IPS-15b (cell line): ENCODE measurements around the gene NUDT22.

ENCODE experiments used
- H3K27me3 ChIP-seq: one replicate; pipeline ENCODE4 v1.6.1; 2013; ENCODE audit warnings: low read length; ENCODE audit not compliant: control insufficient read depth, insufficient read depth
- H3K36me3 ChIP-seq: one replicate; pipeline ENCODE4 v1.6.1; 2013; ENCODE audit warnings: low read length; ENCODE audit not compliant: control insufficient read depth, insufficient read depth
- H3K4me1 ChIP-seq: one replicate; pipeline ENCODE4 v1.6.1; 2013; ENCODE audit warnings: mild to moderate bottlenecking, low read length; ENCODE audit not compliant: control insufficient read depth, insufficient read depth
- H3K4me3 ChIP-seq: one replicate; pipeline ENCODE4 v1.5.1; 2013; ENCODE audit warnings: low read depth, low read length
- H3K9ac ChIP-seq: one replicate; pipeline ENCODE4 v1.6.1; 2013; ENCODE audit warnings: low read depth, mild to moderate bottlenecking, low read length
- H3K9me3 ChIP-seq: one replicate; pipeline ENCODE4 v1.6.1; 2013; ENCODE audit warnings: mild to moderate bottlenecking, low read length; ENCODE audit not compliant: control insufficient read depth, insufficient read depth

NUDT22 gene

GRCh38 chr11:64264371-64264852, 38.3 kb downstream of the NUDT22 start:
- Histone ChIP-seq H3K4me1 (no peaks in the 10 kb centered on the region), H3K27me3 (no peaks in the 10 kb centered on the region), H3K4me3 (no peak overlapping the region), H3K36me3 (peaks cover 66% of the 10 kb centered on the region), H3K9me3 (no peaks in the 10 kb centered on the region), H3K9ac (no peak overlapping the region)

GRCh38 chr11:64265176-64266160, 39.4 kb downstream of the NUDT22 start:
- Histone ChIP-seq H3K4me1 (no peaks in the 10 kb centered on the region), H3K4me3 (no peak overlapping the region), H3K9ac (no peak overlapping the region), H3K27me3 (no peaks in the 10 kb centered on the region), H3K9me3 (no peaks in the 10 kb centered on the region), H3K36me3 (peaks cover 56% of the 10 kb centered on the region)

GRCh38 chr11:64266339-64266738, 40.3 kb downstream of the NUDT22 start:
- no peak overlapping the region for H3K9ac ChIP-seq
- no peak overlapping the region for H3K4me3 ChIP-seq
- H3K36me3 ChIP-seq: peaks cover 51% of the 10 kb centered on the region
- no peaks in the 10 kb centered on the region for H3K4me1 ChIP-seq
- no peaks in the 10 kb centered on the region for H3K27me3 ChIP-seq
- no peaks in the 10 kb centered on the region for H3K9me3 ChIP-seq

- Histone ChIP-seq H3K4me3 (no peak overlapping the region), H3K36me3 (peaks cover 44% of the 10 kb centered on the region), H3K9ac (no peak overlapping the region), H3K9me3 (no peaks in the 10 kb centered on the region), H3K4me1 (no peaks in the 10 kb centered on the region), H3K27me3 (no peaks in the 10 kb centered on the region)
Measured at GRCh38 chr11:64267207-64267945, 41.3 kb downstream of the NUDT22 start.

- Histone ChIP-seq H3K36me3 (peaks cover 39% of the 10 kb centered on the region), H3K9ac (peak overlapping the region; percentile 89), H3K4me1 (no peaks in the 10 kb centered on the region), H3K9me3 (no peaks in the 10 kb centered on the region), H3K27me3 (no peaks in the 10 kb centered on the region), H3K4me3 (peak overlapping the region; percentile 65)
Measured at GRCh38 chr11:64268025-64268892, 42.2 kb downstream of the NUDT22 start.

- H3K4me1 ChIP-seq: no peaks in the 10 kb centered on the region
- peaks cover 32% of the 10 kb centered on the region for H3K36me3 ChIP-seq
- peak overlapping the region; percentile 89 for H3K9ac ChIP-seq
- no peaks in the 10 kb centered on the region for H3K9me3 ChIP-seq
- H3K4me3 ChIP-seq: peak overlapping the region; percentile 65
- H3K27me3 ChIP-seq: no peaks in the 10 kb centered on the region
Measured at GRCh38 chr11:64268893-64269539, 42.9 kb downstream of the NUDT22 start.

- Histone ChIP-seq H3K9ac (peak overlapping the region; percentile 98), H3K9me3 (no peaks in the 10 kb centered on the region), H3K4me1 (no peaks in the 10 kb centered on the region), H3K36me3 (peaks cover 25% of the 10 kb centered on the region), H3K4me3 (peak overlapping the region; percentile 99), H3K27me3 (no peaks in the 10 kb centered on the region)
Measured at GRCh38 chr11:64269540-64270220, 43.6 kb downstream of the NUDT22 start.

GRCh38 chr11:64275031-64275800, 49.1 kb downstream of the NUDT22 start:
- Histone ChIP-seq H3K9ac (no peak overlapping the region), H3K9me3 (no peaks in the 10 kb centered on the region), H3K36me3 (peaks cover 7% of the 10 kb centered on the region)

GRCh38 chr11:64275841-64276240, 49.8 kb downstream of the NUDT22 start:
- H3K36me3 ChIP-seq: peaks cover 7% of the 10 kb centered on the region
- no peak overlapping the region for H3K4me3 ChIP-seq
- no peaks in the 10 kb centered on the region for H3K4me1 ChIP-seq
- no peaks in the 10 kb centered on the region for H3K27me3 ChIP-seq
- H3K9me3 ChIP-seq: no peaks in the 10 kb centered on the region
- H3K9ac ChIP-seq: no peak overlapping the region

More at GRCh38 chr11:64275031-64275800, 49.1 kb downstream of the NUDT22 start:
- Histone ChIP-seq H3K4me3 (no peak overlapping the region), H3K4me1 (no peaks in the 10 kb centered on the region), H3K27me3 (no peaks in the 10 kb centered on the region)
